GM12878 (cell line): ENCODE results near the gene MYL12A. TPM values are rescaled to one million over a fixed set of nuclear protein-coding genes. Genes with fewer than 3 reads are reported as not detected.

Source experiments
- ATAC-seq: fragments of 200-7000 bp; cut with Tn5 transposase; 3 replicates; pipeline ENCODE4 v1.9.1; 2020; ENCODE audit warnings: mild to moderate bottlenecking, moderate library complexity
- BruUV-seq: library from RNA; stranded (reverse); fragments of 400-500 nt; replicated peaks from 2 replicates; lab custom pipeline; 2021; lab: Mats Ljungman, UMichigan
- CTCF ChIA-PET: fragments of 300-600 bp; sonication (Branson Sonifier 250); formaldehyde crosslinking; extraction: SDS; loops from one replicate; lab custom pipeline; 2021; ENCODE audit warnings: inconsistent platforms; lab: Yijun Ruan, JAX
- POLR2A ChIA-PET: fragments of 350-600 bp; formaldehyde crosslinking; extraction: SDS; loops from one replicate; lab custom pipeline; 2021; ENCODE audit warnings: inconsistent platforms; lab: Charles Lee
- RAD21 ChIA-PET: fragments of 300-600 bp; sonication (Branson Sonifier 250); formaldehyde crosslinking; loops from one replicate; lab custom pipeline; 2023; ENCODE audit warnings: antibody characterized with exemption; ENCODE audit not compliant: unreplicated experiment; lab: Charles Lee
- SMC1A ChIA-PET: fragments of 300-600 bp; sonication (Branson Sonifier 250); formaldehyde crosslinking; loops from one replicate; lab custom pipeline; 2023; ENCODE audit not compliant: unreplicated experiment, uncharacterized antibody; lab: Charles Lee
- DNase-seq: peaks from one replicate; pipeline ENCODE4 v3.0.0-alpha.2; 2011; ENCODE audit warnings: low read depth, low spot score
- FAIRE-seq: peaks from 3 replicates; lab custom pipeline; 2011; peaks lifted over from hg19 to GRCh38; lab: Jason Lieb, UNC
- H2AFZ ChIP-seq: 2 replicates; pipeline ENCODE4 v1.6.0; 2011; ENCODE audit warnings: low read depth, low read length, control low read depth; ENCODE audit not compliant: control insufficient read depth
- H3K27ac ChIP-seq: 2 replicates; pipeline ENCODE4 v1.5.1; 2011; ENCODE audit warnings: control low read depth; ENCODE audit not compliant: control insufficient read depth, insufficient read depth
- H3K27me3 ChIP-seq, 2 experiments: replicated peaks in 1 of 2; 2 replicates each; pipeline versions ENCODE4 v1.6.0 to v1.6.1; 2011; ENCODE audit warnings: low read length in 1 of 2; ENCODE audit not compliant: control insufficient read depth in 2 of 2, insufficient read depth in 2 of 2
- H3K36me3 ChIP-seq, 2 experiments: 2 replicates each; pipeline ENCODE4 v1.5.1; 2011; ENCODE audit warnings: low read length in 1 of 2; ENCODE audit not compliant: control insufficient read depth in 2 of 2, insufficient read depth in 2 of 2
- H3K4me1 ChIP-seq: 2 replicates; pipeline ENCODE4 v1.6.1; 2011; ENCODE audit warnings: mild to moderate bottlenecking, low read length, moderate library complexity, mixed read lengths; ENCODE audit not compliant: control insufficient read depth, insufficient read depth
- H3K4me2 ChIP-seq: 2 replicates; pipeline ENCODE4 v1.6.0; 2011; ENCODE audit warnings: control low read depth; ENCODE audit not compliant: control insufficient read depth, insufficient read depth
- H3K4me3 ChIP-seq: fragments of 200-600 bp; sonication (generic); 2 replicates; pipeline ENCODE4 v1.5.1; 2016
- H3K79me2 ChIP-seq: 2 replicates; pipeline ENCODE4 v1.6.0; 2011; ENCODE audit warnings: low read length; ENCODE audit not compliant: control insufficient read depth, insufficient read depth
- H3K9ac ChIP-seq: 2 replicates; pipeline ENCODE4 v1.8.0; 2011; ENCODE audit warnings: low read length, control low read depth, mixed read lengths; ENCODE audit not compliant: control insufficient read depth, insufficient read depth
- H3K9me3 ChIP-seq: replicated peaks from 3 replicates; pipeline ENCODE4 v1.5.1; 2011; ENCODE audit warnings: mild to moderate bottlenecking, low read length; ENCODE audit not compliant: control insufficient read depth, insufficient read depth
- H4K20me1 ChIP-seq: 2 replicates; pipeline ENCODE4 v1.6.0; 2011; ENCODE audit not compliant: control insufficient read depth, insufficient read depth
- CBX3 ChIP-seq: fragments of 200-600 bp; sonication (generic); IDR thresholded peaks from 2 replicates; pipeline ENCODE4 v1.6.1; 2016; ENCODE audit warnings: low read depth, borderline replicate concordance
- EGR1 ChIP-seq, 2 experiments: IDR thresholded peaks; 1 replicate in 1 of 2; 2 replicates in 1 of 2; pipeline ENCODE4 v1.6.1; 2011 to 2012; ENCODE audit warnings: low read depth in 2 of 2, low read length in 2 of 2, borderline replicate concordance in 1 of 2, mild to moderate bottlenecking in 1 of 2, moderate library complexity in 1 of 2
- GATAD2B ChIP-seq: fragments of 450-650 bp; conservative IDR thresholded peaks from 2 replicates; pipeline ENCODE4 v1.6.1; 2017; ENCODE audit warnings: low read depth, mild to moderate bottlenecking, moderate library complexity
- NFYB ChIP-seq: IDR thresholded peaks from 2 replicates; pipeline ENCODE4 v1.6.1; 2011; ENCODE audit warnings: low read depth, mild to moderate bottlenecking, low read length, improper control_type of control experiment, moderate library complexity; ENCODE audit not compliant: insufficient read depth
- NR2F1 ChIP-seq: fragments of 450-650 bp; conservative IDR thresholded peaks from 2 replicates; pipeline ENCODE4 v1.6.1; 2017; ENCODE audit warnings: mild to moderate bottlenecking
- SIN3A ChIP-seq: IDR thresholded peaks from 2 replicates; pipeline ENCODE4 v1.6.1; 2012; ENCODE audit warnings: low read depth, low read length, improper control_type of control experiment
- SPI1 ChIP-seq: IDR thresholded peaks from 2 replicates; pipeline ENCODE4 v1.6.1; 2011; ENCODE audit warnings: low read depth, mild to moderate bottlenecking, low read length, moderate library complexity, borderline replicate concordance; ENCODE audit not compliant: insufficient read depth
- USF2 ChIP-seq: IDR thresholded peaks from 2 replicates; pipeline ENCODE4 v1.6.1; 2011; ENCODE audit warnings: low read depth, low read length, improper control_type of control experiment, borderline replicate concordance
- WRNIP1 ChIP-seq: IDR thresholded peaks from 2 replicates; pipeline ENCODE4 v1.6.1; 2011; ENCODE audit warnings: low read depth, low read length, improper control_type of control experiment, borderline replicate concordance
- YY1 ChIP-seq: IDR thresholded peaks from 2 replicates; pipeline ENCODE4 v1.6.1; 2011; ENCODE audit warnings: low read depth, mild to moderate bottlenecking, low read length
- ZBED1 ChIP-seq: IDR thresholded peaks from 2 replicates; pipeline ENCODE4 v1.6.1; 2016; ENCODE audit warnings: borderline replicate concordance
- ZZZ3 ChIP-seq: IDR thresholded peaks from 2 replicates; pipeline ENCODE4 v1.6.1; 2011; ENCODE audit warnings: low read depth; ENCODE audit not compliant: control insufficient read depth, insufficient read length
- WGBS: methylation state at CpG from one replicate; pipeline ENCODE4 v1.1.6; 2016; ENCODE audit warnings: low lambda C conversion rate; ENCODE audit not compliant: insufficient replicate concordance, insufficient coverage; ENCODE audit errors: missing lambda C conversion rate; 5-methylcytosine and 5-hydroxymethylcytosine counted together
- in situ Hi-C: fragments of 300-500 bp; cut with MboI; formaldehyde crosslinking; loops from 9 replicates; pipeline ENCODE4 v1.14.3; 2018; ENCODE audit warnings: mixed read lengths
- intact Hi-C: fragments of 100-400 bp; cut with micrococcal nuclease; formaldehyde crosslinking; loops from one replicate; pipeline ENCODE4 v1.14.2; 2022; ENCODE audit not compliant: unreplicated experiment
- polyA plus RNA-seq, 11 experiments: library from polyadenylated mRNA; depleted of rRNA in 4 of 11; unstranded in 6 of 11; stranded (reverse) in 5 of 11; fragments of >200 nt; fragmentation: Nextera tagmentation in 4 of 11; fragmentation: Illumina TruSeq in 1 of 11; extraction: Ambion mirVana in 4 of 11; extraction: Trizol in 1 of 11; gene quantifications; 1 replicate in 1 of 11; 2 replicates in 10 of 11; pipeline versions ENCODE4 v1.2.1 to v1.2.3, GENCODE V29; 2011 to 2016; ENCODE audit warnings: inconsistent platforms in 2 of 11, missing spikeins in 2 of 11, low read depth in 1 of 11
- total RNA-seq, 4 experiments: library from RNA; depleted of rRNA in 3 of 4; stranded (reverse); fragments of >200 nt in 3 of 4; fragmentation: Illumina TruSeq in 1 of 4; extraction: Trizol in 1 of 4; gene quantifications; 2 replicates each; pipeline versions ENCODE4 v1.2.1 to v1.2.3, GENCODE V29; 2013 to 2021
- TF ChIP-seq, protein P1 (sequence below): fragments of 450-650 bp; IDR thresholded peaks from 2 replicates; pipeline ENCODE4 v1.6.1; 2018; ENCODE audit warnings: mild to moderate bottlenecking, low read depth, moderate library complexity; ENCODE audit not compliant: partially characterized antibody

The MYL12A gene
- total and polyA plus RNA-seq, 10 of the 15 experiments (the other 5 are each of a cell fraction or from before 2014, with no cell fraction given): 488 to 1,663 (median 924) TPM

DNA sequence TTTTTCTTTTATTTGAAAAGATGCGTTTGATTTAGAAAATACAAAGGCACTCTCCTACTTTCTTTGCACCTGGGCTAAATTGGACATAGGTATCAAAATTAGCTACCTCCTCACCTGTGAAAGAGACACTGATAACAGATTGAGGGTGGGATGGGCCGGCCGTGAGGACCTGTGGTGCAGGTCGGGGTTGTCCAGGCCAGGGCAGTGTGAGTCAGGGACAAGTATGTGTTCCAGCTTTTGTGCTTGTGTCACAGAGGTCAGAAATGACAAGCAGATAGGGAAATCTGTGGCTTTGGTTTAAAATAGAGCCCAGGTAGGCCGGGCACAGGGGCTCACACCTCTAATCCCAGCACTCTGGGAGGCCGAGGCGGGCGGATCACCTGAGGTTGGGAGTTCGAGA lies 36.9 kb downstream of the MYL12A start (continued):
- TF ChIP-seq CBX3: no peak
- TF ChIP-seq NR2F1: no peak
- TF ChIP-seq NFYB: no peak
- no peak for TF ChIP-seq ZZZ3
- TF ChIP-seq EGR1 (IDR thresholded peaks at IDR 0.05; ENCODE audit: borderline replicate concordance in 1 of 2, low read depth in 2 of 2, low read length in 2 of 2): no peak
- TF ChIP-seq, protein P1, sequence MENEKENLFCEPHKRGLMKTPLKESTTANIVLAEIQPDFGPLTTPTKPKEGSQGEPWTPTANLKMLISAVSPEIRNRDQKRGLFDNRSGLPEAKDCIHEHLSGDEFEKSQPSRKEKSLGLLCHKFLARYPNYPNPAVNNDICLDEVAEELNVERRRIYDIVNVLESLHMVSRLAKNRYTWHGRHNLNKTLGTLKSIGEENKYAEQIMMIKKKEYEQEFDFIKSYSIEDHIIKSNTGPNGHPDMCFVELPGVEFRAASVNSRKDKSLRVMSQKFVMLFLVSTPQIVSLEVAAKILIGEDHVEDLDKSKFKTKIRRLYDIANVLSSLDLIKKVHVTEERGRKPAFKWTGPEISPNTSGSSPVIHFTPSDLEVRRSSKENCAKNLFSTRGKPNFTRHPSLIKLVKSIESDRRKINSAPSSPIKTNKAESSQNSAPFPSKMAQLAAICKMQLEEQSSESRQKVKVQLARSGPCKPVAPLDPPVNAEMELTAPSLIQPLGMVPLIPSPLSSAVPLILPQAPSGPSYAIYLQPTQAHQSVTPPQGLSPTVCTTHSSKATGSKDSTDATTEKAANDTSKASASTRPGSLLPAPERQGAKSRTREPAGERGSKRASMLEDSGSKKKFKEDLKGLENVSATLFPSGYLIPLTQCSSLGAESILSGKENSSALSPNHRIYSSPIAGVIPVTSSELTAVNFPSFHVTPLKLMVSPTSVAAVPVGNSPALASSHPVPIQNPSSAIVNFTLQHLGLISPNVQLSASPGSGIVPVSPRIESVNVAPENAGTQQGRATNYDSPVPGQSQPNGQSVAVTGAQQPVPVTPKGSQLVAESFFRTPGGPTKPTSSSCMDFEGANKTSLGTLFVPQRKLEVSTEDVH: no peak

DNA sequence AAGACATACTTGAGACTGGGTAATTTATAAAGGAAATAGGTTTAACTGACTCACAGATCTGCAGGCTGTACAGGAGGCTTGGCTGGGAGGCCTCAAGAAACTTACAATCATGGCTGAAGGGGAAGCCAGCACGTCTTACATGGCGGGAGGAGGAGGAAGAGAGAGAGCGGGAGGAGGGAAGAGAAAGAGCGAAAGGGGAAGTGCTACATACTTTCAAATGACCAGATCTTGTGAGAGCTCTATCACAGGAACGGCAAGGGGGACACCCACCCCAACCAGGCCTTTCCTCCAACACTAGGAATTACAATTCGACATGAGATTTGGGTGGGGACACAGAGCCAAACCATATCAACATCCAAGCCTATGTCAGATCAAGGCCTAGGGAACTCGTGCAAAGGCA lies 38.6 kb downstream of the MYL12A start:
- WGBS: 19% methylated on average over 7 of the region's 7 CpGs
- CTCF ChIA-PET: interaction anchor here (0.5 to 11.4 kb wide), 6 partner anchors 10 to 709 kb away, joined by 3 to 204 read pairs (median 4); no protein-coding TSS in a partner anchor
- no peaks in the 10 kb centered on the region for H3K4me1 ChIP-seq
- H3K4me2 ChIP-seq: no peak overlapping the region
- DNase-seq (no peak), FAIRE-seq (no peak), ATAC-seq (peak; percentile 27; the same call in 1 of the 3 replicates)
- intact Hi-C loops: no loop called here
- H3K9ac ChIP-seq: no peak overlapping the region
- no peak overlapping the region for H2AFZ ChIP-seq
- RAD21 ChIA-PET: interaction anchor here (1.1 to 8.8 kb wide), 3 partner anchors 169 to 379 kb away, joined by 3 to 76 read pairs (median 9); no protein-coding TSS in a partner anchor
- in situ Hi-C loops: loop anchor here (10.0 kb wide), 1 partner anchor 1769 kb away; no protein-coding TSS in a partner anchor
- H3K4me3 ChIP-seq: no peak overlapping the region
- POLR2A ChIA-PET: no interaction called here
- peaks cover 4% of the 10 kb centered on the region; the same call in 2 of the 3 replicates for H3K9me3 ChIP-seq
- H3K36me3 ChIP-seq: no peaks in the 10 kb centered on the region
- SMC1A ChIA-PET: interaction anchor here (0.8 to 6.5 kb wide), 9 partner anchors 9 to 387 kb away, joined by 3 to 72 read pairs (median 5); no protein-coding TSS in a partner anchor
- TF ChIP-seq SPI1 (peak; percentile 75), USF2 (no peak), YY1 (peak; percentile 45; the same call in 1 of the 2 replicates), ZBED1 (no peak), SIN3A (no peak), WRNIP1 (no peak), GATAD2B (no peak)
- no peak overlapping the region for H3K27ac ChIP-seq
- no peaks in the 10 kb centered on the region for H4K20me1 ChIP-seq
- H3K79me2 ChIP-seq: no peaks in the 10 kb centered on the region
- H3K27me3 ChIP-seq: no peaks in the 10 kb centered on the region
- BruUV-seq: no TSS peak
